ENCODE data around the gene OR8D2. TPM values are rescaled to one million over a fixed set of nuclear protein-coding genes. Genes with fewer than 3 reads are reported as not detected.

Gene OR8D2
- total RNA-seq, 1 experiment from 2014 or later: not detected

DNA sequence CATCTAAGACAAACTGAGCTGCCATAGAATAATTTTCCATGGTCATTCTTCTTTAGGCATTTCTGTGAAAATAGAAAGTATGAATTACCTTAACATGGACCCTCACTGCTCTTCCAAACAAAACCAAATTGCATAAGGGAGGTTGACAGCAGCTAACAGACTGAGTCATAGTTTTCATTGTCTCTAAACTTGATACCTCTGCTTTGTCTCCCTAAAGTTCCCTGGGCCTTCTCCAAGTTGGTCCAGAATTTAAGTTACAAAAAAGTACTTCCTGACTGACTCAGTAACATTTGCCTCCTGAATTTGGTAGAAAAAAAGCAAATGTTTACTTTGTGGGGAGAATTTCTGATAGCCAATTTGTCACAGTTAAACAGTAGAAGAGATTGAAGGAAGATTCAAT lies 9.3 kb downstream of the OR8D2 start:
- no peaks in the 10 kb centered on the region for H3K79me2 ChIP-seq (ENCODE audit: low read length)
- DNase-seq: peak; percentile 71
- intact Hi-C loops (cut with micrococcal nuclease): no loop called here
- peak; percentile 80 for ATAC-seq
- H3K36me3 ChIP-seq (ENCODE audit: low read depth, low read length): no peaks in the 10 kb centered on the region
- no peak overlapping the region for H2AFZ ChIP-seq (ENCODE audit: low read length)
- H3K4me3 ChIP-seq (ENCODE audit: low read length): no peak overlapping the region
- H3F3A ChIP-seq (ENCODE audit: low read length, unreplicated experiment): no peaks in the 10 kb centered on the region
- H3K4me2 ChIP-seq (ENCODE audit: low read length): no peak overlapping the region
- no TSS peak for BruUV-seq (replicated peaks)
- POLR2A ChIA-PET (ENCODE audit: unreplicated experiment): no interaction called here
- CTCF ChIA-PET: interaction anchor here (0.7 kb wide), 1 partner anchor 33 kb away, joined by 4 read pairs; no protein-coding TSS in a partner anchor
- H3K9me3 ChIP-seq (ENCODE audit: low read length): no peaks in the 10 kb centered on the region
- no peak overlapping the region for H3K9ac ChIP-seq (ENCODE audit: low read length)
- no peak overlapping the region for H3K27ac ChIP-seq (ENCODE audit: low read length)
- H3K27me3 ChIP-seq (ENCODE audit: low read length): peaks cover 8% of the 10 kb centered on the region; the same call in 1 of the 2 replicates
- no peaks in the 10 kb centered on the region for H4K20me1 ChIP-seq (ENCODE audit: low read length)
- peaks cover 16% of the 10 kb centered on the region for H3K4me1 ChIP-seq (ENCODE audit: insufficient read depth, low read length)
- TF ChIP-seq, protein P1, sequence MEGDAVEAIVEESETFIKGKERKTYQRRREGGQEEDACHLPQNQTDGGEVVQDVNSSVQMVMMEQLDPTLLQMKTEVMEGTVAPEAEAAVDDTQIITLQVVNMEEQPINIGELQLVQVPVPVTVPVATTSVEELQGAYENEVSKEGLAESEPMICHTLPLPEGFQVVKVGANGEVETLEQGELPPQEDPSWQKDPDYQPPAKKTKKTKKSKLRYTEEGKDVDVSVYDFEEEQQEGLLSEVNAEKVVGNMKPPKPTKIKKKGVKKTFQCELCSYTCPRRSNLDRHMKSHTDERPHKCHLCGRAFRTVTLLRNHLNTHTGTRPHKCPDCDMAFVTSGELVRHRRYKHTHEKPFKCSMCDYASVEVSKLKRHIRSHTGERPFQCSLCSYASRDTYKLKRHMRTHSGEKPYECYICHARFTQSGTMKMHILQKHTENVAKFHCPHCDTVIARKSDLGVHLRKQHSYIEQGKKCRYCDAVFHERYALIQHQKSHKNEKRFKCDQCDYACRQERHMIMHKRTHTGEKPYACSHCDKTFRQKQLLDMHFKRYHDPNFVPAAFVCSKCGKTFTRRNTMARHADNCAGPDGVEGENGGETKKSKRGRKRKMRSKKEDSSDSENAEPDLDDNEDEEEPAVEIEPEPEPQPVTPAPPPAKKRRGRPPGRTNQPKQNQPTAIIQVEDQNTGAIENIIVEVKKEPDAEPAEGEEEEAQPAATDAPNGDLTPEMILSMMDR (conservative IDR thresholded peaks at IDR 0.05; ENCODE audit: low read depth, low read length): no peak
- TF ChIP-seq EZH2phosphoT487 (IDR thresholded peaks at IDR 0.05; ENCODE audit: borderline replicate concordance, low read length): no peak
- no peak for TF ChIP-seq EZH2 (IDR thresholded peaks at IDR 0.05; ENCODE audit: low read length, unreplicated experiment)
- H3K9me2 ChIP-seq (replicated peaks; ENCODE audit: low read length): no peaks in the 10 kb centered on the region

DNA sequence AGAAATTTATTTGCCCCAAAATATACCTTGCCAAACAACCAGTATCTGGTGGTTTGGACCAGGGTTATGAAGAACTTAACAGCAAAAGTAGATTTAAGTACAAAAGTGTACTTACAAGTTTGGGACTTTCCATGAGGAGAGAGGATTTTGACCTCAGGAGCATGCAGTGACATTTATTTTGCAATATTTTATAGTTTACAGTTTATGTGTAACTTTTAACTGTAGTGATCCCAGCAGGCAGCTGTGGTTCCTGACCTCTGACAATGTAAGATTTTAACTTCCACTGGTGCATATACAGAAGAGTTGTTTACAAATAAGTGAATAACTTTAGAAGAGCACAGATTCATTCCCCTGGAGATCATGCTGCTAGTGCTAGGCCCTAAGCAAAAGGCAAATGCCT lies 12.9 kb downstream of the OR8D2 start:
- ChIA-PET POLR2A (ENCODE audit: unreplicated experiment) (no interaction called here), CTCF (no interaction called here)
- Histone ChIP-seq H3K4me3 (ENCODE audit: low read length) (no peak overlapping the region), H3K9me2 (replicated peaks; ENCODE audit: low read length) (no peaks in the 10 kb centered on the region), H3K4me1 (ENCODE audit: insufficient read depth, low read length) (peaks cover 11% of the 10 kb centered on the region), H3K4me2 (ENCODE audit: low read length) (no peak overlapping the region), H3K79me2 (ENCODE audit: low read length) (no peaks in the 10 kb centered on the region), H3K36me3 (ENCODE audit: low read depth, low read length) (no peaks in the 10 kb centered on the region), H3K9me3 (ENCODE audit: low read length) (no peaks in the 10 kb centered on the region), H3K27me3 (ENCODE audit: low read length) (peaks cover 8% of the 10 kb centered on the region; the same call in 1 of the 2 replicates), H3F3A (ENCODE audit: low read length, unreplicated experiment) (no peaks in the 10 kb centered on the region), H2AFZ (ENCODE audit: low read length) (no peak overlapping the region), H4K20me1 (ENCODE audit: low read length) (no peaks in the 10 kb centered on the region), H3K27ac (ENCODE audit: low read length) (no peak overlapping the region), H3K9ac (ENCODE audit: low read length) (no peak overlapping the region)
- TF ChIP-seq, protein P1 (conservative IDR thresholded peaks at IDR 0.05; ENCODE audit: low read depth, low read length): no peak
- TF ChIP-seq EZH2 (IDR thresholded peaks at IDR 0.05; ENCODE audit: low read length, unreplicated experiment): no peak
- DNase-seq (no peak), ATAC-seq (no peak)
- intact Hi-C loops (cut with micrococcal nuclease): no loop called here
- no TSS peak for BruUV-seq (replicated peaks)

DNA sequence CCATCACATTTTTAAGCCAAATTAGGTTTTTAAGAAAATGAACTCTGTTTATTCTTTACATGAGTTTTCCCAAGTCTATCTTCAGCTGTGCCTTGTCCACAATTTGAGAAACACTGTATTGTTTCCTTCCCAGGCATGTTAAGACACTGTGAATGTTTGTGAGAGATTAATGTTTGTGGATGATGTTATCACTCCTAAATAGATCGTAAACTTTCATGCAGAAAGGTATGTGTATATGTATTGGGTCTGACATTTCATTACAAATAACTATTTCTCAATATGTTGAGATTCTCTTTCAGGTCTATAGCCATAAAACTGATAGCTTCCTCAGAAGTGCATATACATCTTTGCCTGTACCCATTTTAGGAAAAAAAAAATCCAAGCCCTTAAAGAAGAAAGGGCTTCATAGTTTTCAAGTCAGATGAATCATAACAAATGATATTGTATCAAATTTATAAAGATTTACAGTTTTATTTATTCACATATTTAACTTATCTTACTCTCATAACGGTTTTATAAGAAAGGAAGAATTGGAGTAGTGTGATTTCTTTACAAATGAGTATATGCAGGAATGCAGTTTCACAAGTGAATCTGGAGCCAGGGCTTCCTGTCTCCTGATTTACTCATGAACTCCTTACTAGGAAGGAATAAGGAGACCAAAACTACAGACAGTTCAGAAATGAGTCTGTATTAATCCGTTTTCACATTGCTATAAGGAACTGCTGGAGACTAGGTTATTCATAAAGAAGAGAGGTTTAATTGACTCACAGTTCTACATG lies 17.5 kb downstream of the OR8D2 start:
- TF ChIP-seq EZH2phosphoT487 (IDR thresholded peaks at IDR 0.05; ENCODE audit: borderline replicate concordance, low read length) (no peak), EZH2 (IDR thresholded peaks at IDR 0.05; ENCODE audit: low read length, unreplicated experiment) (no peak)
- TF ChIP-seq, protein P1 (conservative IDR thresholded peaks at IDR 0.05; ENCODE audit: low read depth, low read length): no peak
- no peak overlapping the region for H3K9ac ChIP-seq (ENCODE audit: low read length)
- no peak overlapping the region for H2AFZ ChIP-seq (ENCODE audit: low read length)
- H3K9me3 ChIP-seq (ENCODE audit: low read length): no peaks in the 10 kb centered on the region
- peaks cover 13% of the 10 kb centered on the region; the same call in 1 of the 2 replicates for H3K27me3 ChIP-seq (ENCODE audit: low read length)
- H3K4me1 ChIP-seq (ENCODE audit: insufficient read depth, low read length): no peaks in the 10 kb centered on the region
- H3K27ac ChIP-seq (ENCODE audit: low read length): no peak overlapping the region
- no peaks in the 10 kb centered on the region for H3F3A ChIP-seq (ENCODE audit: low read length, unreplicated experiment)
- H3K36me3 ChIP-seq (ENCODE audit: low read depth, low read length): no peaks in the 10 kb centered on the region
- DNase-seq (no peak), ATAC-seq (peak; percentile 20; the same call in 1 of the 2 replicates)
- H3K79me2 ChIP-seq (ENCODE audit: low read length): no peaks in the 10 kb centered on the region
- H4K20me1 ChIP-seq (ENCODE audit: low read length): no peaks in the 10 kb centered on the region
- BruUV-seq (replicated peaks): no TSS peak
- POLR2A ChIA-PET (ENCODE audit: unreplicated experiment): no interaction called here
- no peaks in the 10 kb centered on the region for H3K9me2 ChIP-seq (replicated peaks; ENCODE audit: low read length)
- CTCF ChIA-PET: no interaction called here
- intact Hi-C loops (cut with micrococcal nuclease): no loop called here
- no peak overlapping the region for H3K4me2 ChIP-seq (ENCODE audit: low read length)
- no peak overlapping the region for H3K4me3 ChIP-seq (ENCODE audit: low read length)
